K562 (cell line): ENCODE measurements around the gene TTC13. TPM values are rescaled to one million over a fixed set of nuclear protein-coding genes. Genes with fewer than 3 reads are reported as not detected.

Experiments
- CHD2 ChIP-seq: IDR thresholded peaks from 2 replicates; pipeline ENCODE4 v1.6.1; 2011; ENCODE audit warnings: low read depth, low read length
- E2F6 ChIP-seq, 2 experiments: IDR thresholded peaks; 2 replicates each; pipeline ENCODE4 v1.6.1; 2011; ENCODE audit warnings: borderline replicate concordance in 1 of 2, control low read depth in 1 of 2, low read depth in 1 of 2, low read length in 1 of 2, mild to moderate bottlenecking in 1 of 2, mixed read lengths in 1 of 2, moderate library complexity in 1 of 2; ENCODE audit not compliant: insufficient read depth in 1 of 2, insufficient read length in 1 of 2, poor library complexity in 1 of 2, severe bottlenecking in 1 of 2; ENCODE audit errors: extremely low read depth in 1 of 2
- FOXM1 ChIP-seq, 2 experiments: fragments of 450-650 bp in 1 of 2; sonication (generic) in 1 of 2; formaldehyde crosslinking in 1 of 2; IDR thresholded peaks; 2 replicates each; pipeline versions ENCODE4 v1.6.1 to v1.9.0; 2017 to 2022; ENCODE audit warnings: low read depth in 2 of 2, mild to moderate bottlenecking in 2 of 2, missing genetic modification reagents in 1 of 2, moderate library complexity in 1 of 2
- KAT7 ChIP-seq: sonication (generic); formaldehyde crosslinking; IDR thresholded peaks from 2 replicates; pipeline ENCODE4 v1.8.0; 2022; ENCODE audit warnings: missing genetic modification reagents, mild to moderate bottlenecking, borderline replicate concordance
- NR4A1 ChIP-seq, 2 experiments: fragments of 250-450 bp in 1 of 2; fragments of 450-650 bp in 1 of 2; sonication (Bioruptor Pico) in 1 of 2; IDR thresholded peaks; 2 replicates each; pipeline versions ENCODE4 v1.4.0 to v1.6.1; 2016 to 2020; ENCODE audit warnings: mild to moderate bottlenecking in 2 of 2, missing compliant biosample characterization in 1 of 2, missing genetic modification characterization in 1 of 2, moderate library complexity in 1 of 2
- POLR2A ChIP-seq: fragments of 450-650 bp; conservative IDR thresholded peaks from 2 replicates; pipeline ENCODE4 v1.6.1; 2016
- POLR2G ChIP-seq: fragments of 200-400 bp; formaldehyde crosslinking; IDR thresholded peaks from 2 replicates; pipeline ENCODE4 v1.6.1; 2017; ENCODE audit warnings: low read depth, mild to moderate bottlenecking, antibody characterized with exemption, low read length, moderate library complexity
- SRSF7 ChIP-seq: fragments of 200-400 bp; formaldehyde crosslinking; optimal IDR thresholded peaks from 2 replicates; pipeline ENCODE3; 2017; ENCODE audit warnings: mild to moderate bottlenecking, low read depth, low read length
- TEAD1 ChIP-seq, 2 experiments: fragments of 450-650 bp in 1 of 2; sonication (generic) in 1 of 2; formaldehyde crosslinking; IDR thresholded peaks; 2 replicates each; pipeline versions ENCODE4 v1.4.0 to v1.8.0; 2020 to 2022; ENCODE audit warnings: mild to moderate bottlenecking in 2 of 2, missing genetic modification reagents in 1 of 2
- polyA plus RNA-seq, 8 experiments: library from polyadenylated mRNA; depleted of rRNA in 4 of 8; stranded (reverse) in 5 of 8; unstranded in 3 of 8; fragments of >200 nt; fragmentation: Nextera tagmentation in 2 of 8; fragmentation: Illumina TruSeq in 1 of 8; extraction: Ambion mirVana in 2 of 8; extraction: Trizol in 1 of 8; gene quantifications; 2 replicates each; pipeline versions ENCODE4 v1.2.1 to v1.2.3, GENCODE V29; 2011 to 2014; ENCODE audit warnings: inconsistent platforms in 1 of 8, missing spikeins in 1 of 8
- total RNA-seq, 7 experiments: library from RNA; depleted of rRNA in 6 of 7; stranded (reverse); fragments of >200 nt in 6 of 7; fragmentation: Illumina TruSeq in 2 of 7; extraction: Trizol in 2 of 7; gene quantifications; 2 replicates each; pipeline versions ENCODE4 v1.2.1 to v1.2.3, GENCODE V29; 2011 to 2021; ENCODE audit warnings: low replicate concordance in 1 of 7
- TF ChIP-seq, protein P1 (sequence below), 2 experiments: fragments of 450-650 bp; IDR thresholded peaks; 2 replicates each; pipeline ENCODE4 v1.6.1; 2018; ENCODE audit warnings: mild to moderate bottlenecking in 2 of 2, low read depth in 1 of 2; ENCODE audit not compliant: partially characterized antibody in 2 of 2
- TF ChIP-seq, protein P2 (sequence below), 3 experiments: IDR thresholded peaks in 2 of 3; conservative IDR thresholded peaks in 1 of 3; 2 replicates each; pipeline ENCODE4 v1.5.1; 2011 to 2012; ENCODE audit warnings: low read length in 3 of 3, mild to moderate bottlenecking in 3 of 3, control low read depth in 2 of 3, improper control_type of control experiment in 1 of 3, inconsistent platforms in 1 of 3, low read depth in 1 of 3, mixed read lengths in 1 of 3, moderate library complexity in 1 of 3; ENCODE audit not compliant: insufficient read depth in 2 of 3
- TF ChIP-seq, protein P3 (sequence below), 2 experiments: fragments of 450-650 bp; conservative IDR thresholded peaks; 2 replicates each; pipeline ENCODE4 v1.6.1; 2017; ENCODE audit warnings: mild to moderate bottlenecking in 2 of 2, moderate library complexity in 2 of 2

TTC13 gene
- total and polyA plus RNA-seq, 9 of the 15 experiments (the other 6 are each of a cell fraction or from before 2014, with no cell fraction given): 1.7 to 13.8 (median 9.6) TPM

GRCh38 chr1:230868736-230869385 is 109.8 kb downstream of the TTC13 start (continued):
- TF ChIP-seq KAT7 (CRISPR knock-in tag) (peak; percentile 40; the same call in 1 of the 2 replicates), TEAD1 (CRISPR knock-in tag; IDR thresholded peaks at IDR 0.05) (peak in 1 of 2 experiments; percentile 4; a peak in 1 of 4 replicates), E2F6 (IDR thresholded peaks at IDR 0.05; ENCODE audit: borderline replicate concordance in 1 of 2, extremely low read depth in 1 of 2, insufficient read depth in 1 of 2, insufficient read length in 1 of 2, low read depth in 1 of 2, low read length in 1 of 2, poor library complexity in 1 of 2, severe bottlenecking in 1 of 2) (peak in 1 of 2 experiments; percentile 57), NR4A1 (CRISPR knock-in tag; IDR thresholded peaks at IDR 0.05) (no peak), NR4A1 (tag; IDR thresholded peaks at IDR 0.05) (peak; percentile 63; the same call in 1 of the 2 replicates), POLR2A (no peak), CHD2 (no peak), SRSF7 (no peak), FOXM1 (IDR thresholded peaks at IDR 0.05; ENCODE audit: low read depth) (no peak), FOXM1 (CRISPR knock-in tag; IDR thresholded peaks at IDR 0.05; ENCODE audit: low read depth) (0 out of 2 replicates have a peak, but pooled peaks have one; percentile 12), POLR2G (peak; percentile 67; the same call in 1 of the 2 replicates)
- TF ChIP-seq, protein P1, sequence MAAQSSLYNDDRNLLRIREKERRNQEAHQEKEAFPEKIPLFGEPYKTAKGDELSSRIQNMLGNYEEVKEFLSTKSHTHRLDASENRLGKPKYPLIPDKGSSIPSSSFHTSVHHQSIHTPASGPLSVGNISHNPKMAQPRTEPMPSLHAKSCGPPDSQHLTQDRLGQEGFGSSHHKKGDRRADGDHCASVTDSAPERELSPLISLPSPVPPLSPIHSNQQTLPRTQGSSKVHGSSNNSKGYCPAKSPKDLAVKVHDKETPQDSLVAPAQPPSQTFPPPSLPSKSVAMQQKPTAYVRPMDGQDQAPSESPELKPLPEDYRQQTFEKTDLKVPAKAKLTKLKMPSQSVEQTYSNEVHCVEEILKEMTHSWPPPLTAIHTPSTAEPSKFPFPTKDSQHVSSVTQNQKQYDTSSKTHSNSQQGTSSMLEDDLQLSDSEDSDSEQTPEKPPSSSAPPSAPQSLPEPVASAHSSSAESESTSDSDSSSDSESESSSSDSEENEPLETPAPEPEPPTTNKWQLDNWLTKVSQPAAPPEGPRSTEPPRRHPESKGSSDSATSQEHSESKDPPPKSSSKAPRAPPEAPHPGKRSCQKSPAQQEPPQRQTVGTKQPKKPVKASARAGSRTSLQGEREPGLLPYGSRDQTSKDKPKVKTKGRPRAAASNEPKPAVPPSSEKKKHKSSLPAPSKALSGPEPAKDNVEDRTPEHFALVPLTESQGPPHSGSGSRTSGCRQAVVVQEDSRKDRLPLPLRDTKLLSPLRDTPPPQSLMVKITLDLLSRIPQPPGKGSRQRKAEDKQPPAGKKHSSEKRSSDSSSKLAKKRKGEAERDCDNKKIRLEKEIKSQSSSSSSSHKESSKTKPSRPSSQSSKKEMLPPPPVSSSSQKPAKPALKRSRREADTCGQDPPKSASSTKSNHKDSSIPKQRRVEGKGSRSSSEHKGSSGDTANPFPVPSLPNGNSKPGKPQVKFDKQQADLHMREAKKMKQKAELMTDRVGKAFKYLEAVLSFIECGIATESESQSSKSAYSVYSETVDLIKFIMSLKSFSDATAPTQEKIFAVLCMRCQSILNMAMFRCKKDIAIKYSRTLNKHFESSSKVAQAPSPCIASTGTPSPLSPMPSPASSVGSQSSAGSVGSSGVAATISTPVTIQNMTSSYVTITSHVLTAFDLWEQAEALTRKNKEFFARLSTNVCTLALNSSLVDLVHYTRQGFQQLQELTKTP (IDR thresholded peaks at IDR 0.05; ENCODE audit: low read depth in 1 of 2, partially characterized antibody in 2 of 2): no peak
- TF ChIP-seq, protein P2, sequence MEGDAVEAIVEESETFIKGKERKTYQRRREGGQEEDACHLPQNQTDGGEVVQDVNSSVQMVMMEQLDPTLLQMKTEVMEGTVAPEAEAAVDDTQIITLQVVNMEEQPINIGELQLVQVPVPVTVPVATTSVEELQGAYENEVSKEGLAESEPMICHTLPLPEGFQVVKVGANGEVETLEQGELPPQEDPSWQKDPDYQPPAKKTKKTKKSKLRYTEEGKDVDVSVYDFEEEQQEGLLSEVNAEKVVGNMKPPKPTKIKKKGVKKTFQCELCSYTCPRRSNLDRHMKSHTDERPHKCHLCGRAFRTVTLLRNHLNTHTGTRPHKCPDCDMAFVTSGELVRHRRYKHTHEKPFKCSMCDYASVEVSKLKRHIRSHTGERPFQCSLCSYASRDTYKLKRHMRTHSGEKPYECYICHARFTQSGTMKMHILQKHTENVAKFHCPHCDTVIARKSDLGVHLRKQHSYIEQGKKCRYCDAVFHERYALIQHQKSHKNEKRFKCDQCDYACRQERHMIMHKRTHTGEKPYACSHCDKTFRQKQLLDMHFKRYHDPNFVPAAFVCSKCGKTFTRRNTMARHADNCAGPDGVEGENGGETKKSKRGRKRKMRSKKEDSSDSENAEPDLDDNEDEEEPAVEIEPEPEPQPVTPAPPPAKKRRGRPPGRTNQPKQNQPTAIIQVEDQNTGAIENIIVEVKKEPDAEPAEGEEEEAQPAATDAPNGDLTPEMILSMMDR (IDR thresholded peaks at IDR 0.05 in 2 of 3, conservative IDR thresholded peaks at IDR 0.05 in 1 of 3; ENCODE audit: insufficient read depth in 2 of 3, low read depth in 1 of 3, low read length in 3 of 3): 0 out of 6 replicates have a peak, but pooled peaks of 1 of the 3 experiments have one; percentile 0
- TF ChIP-seq, protein P3, sequence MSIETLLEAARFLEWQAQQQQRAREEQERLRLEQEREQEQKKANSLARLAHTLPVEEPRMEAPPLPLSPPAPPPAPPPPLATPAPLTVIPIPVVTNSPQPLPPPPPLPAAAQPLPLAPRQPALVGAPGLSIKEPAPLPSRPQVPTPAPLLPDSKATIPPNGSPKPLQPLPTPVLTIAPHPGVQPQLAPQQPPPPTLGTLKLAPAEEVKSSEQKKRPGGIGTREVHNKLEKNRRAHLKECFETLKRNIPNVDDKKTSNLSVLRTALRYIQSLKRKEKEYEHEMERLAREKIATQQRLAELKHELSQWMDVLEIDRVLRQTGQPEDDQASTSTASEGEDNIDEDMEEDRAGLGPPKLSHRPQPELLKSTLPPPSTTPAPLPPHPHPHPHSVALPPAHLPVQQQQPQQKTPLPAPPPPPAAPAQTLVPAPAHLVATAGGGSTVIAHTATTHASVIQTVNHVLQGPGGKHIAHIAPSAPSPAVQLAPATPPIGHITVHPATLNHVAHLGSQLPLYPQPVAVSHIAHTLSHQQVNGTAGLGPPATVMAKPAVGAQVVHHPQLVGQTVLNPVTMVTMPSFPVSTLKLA (conservative IDR thresholded peaks at IDR 0.05): peak; percentile 61 to 68; a peak in 3 of 4 replicates
